Neural cell (in vitro differentiated cells): ENCODE measurements around the gene PGA4. TPM values are rescaled to one million over a fixed set of nuclear protein-coding genes. Genes with fewer than 3 reads are reported as not detected.

Experiments used
- H2AFZ ChIP-seq: fragments of 200-600, 300-800 bp; sonication (generic), shearing (Covaris generic); 2 replicates; pipeline ENCODE4 v1.6.0; 2014; ENCODE audit warnings: low read depth, mild to moderate bottlenecking, antibody characterized with exemption, low read length, moderate library complexity
- H3F3A ChIP-seq: fragments of 200-600 bp; shearing (Covaris generic); 2 replicates; pipeline ENCODE4 v1.6.1; 2016; ENCODE audit warnings: mild to moderate bottlenecking, moderate library complexity, mixed read lengths, antibody characterized with exemption, low read length; ENCODE audit not compliant: insufficient read depth, poor library complexity, severe bottlenecking
- H3K27ac ChIP-seq: fragments of 200-600, 300-800 bp; sonication (generic), shearing (Covaris generic); 2 replicates; pipeline ENCODE4 v1.5.1; 2014; ENCODE audit warnings: mild to moderate bottlenecking, low read length, moderate library complexity
- H3K27me3 ChIP-seq: fragments of 300-800, 200-600 bp; sonication (generic), shearing (Covaris generic); 2 replicates; pipeline ENCODE4 v1.6.0; 2014; ENCODE audit warnings: mild to moderate bottlenecking, low read depth, low read length, moderate library complexity; ENCODE audit not compliant: insufficient read depth
- H3K36me3 ChIP-seq: fragments of 300-800, 200-600 bp; sonication (generic), shearing (Covaris generic); 2 replicates; pipeline ENCODE4 v1.5.1; 2014; ENCODE audit warnings: mild to moderate bottlenecking, antibody characterized with exemption, low read length, moderate library complexity; ENCODE audit not compliant: insufficient read depth
- H3K4me2 ChIP-seq: fragments of 300-800, 200-600 bp; sonication (generic), shearing (Covaris generic); 2 replicates; pipeline ENCODE4 v1.6.0; 2014; ENCODE audit warnings: mild to moderate bottlenecking, low read length
- H3K4me3 ChIP-seq: fragments of 300-800, 200-600 bp; sonication (generic), shearing (Covaris generic); 2 replicates; pipeline ENCODE4 v1.5.1; 2014; ENCODE audit warnings: mild to moderate bottlenecking, low read length, moderate library complexity
- H3K79me2 ChIP-seq: fragments of 200-600 bp; shearing (Covaris generic); replicated peaks from 2 replicates; pipeline ENCODE4 v1.6.0; 2014; ENCODE audit warnings: mild to moderate bottlenecking, low read length, moderate library complexity; ENCODE audit not compliant: insufficient read depth
- H3K9ac ChIP-seq: fragments of 300-800, 200-600 bp; sonication (generic), shearing (Covaris generic); 2 replicates; pipeline ENCODE4 v1.6.1; 2016; ENCODE audit warnings: mild to moderate bottlenecking, low read length, mixed read lengths
- H3K9me2 ChIP-seq: fragments of 200-600 bp; shearing (Covaris generic); 2 replicates; pipeline ENCODE4 v1.6.1; 2016; ENCODE audit warnings: mild to moderate bottlenecking, low read length, mixed read lengths; ENCODE audit not compliant: insufficient read depth
- H3K9me3 ChIP-seq: fragments of 200-600, 300-800 bp; sonication (generic), shearing (Covaris generic); 2 replicates; pipeline ENCODE4 v1.6.1; 2016; ENCODE audit warnings: mild to moderate bottlenecking, mixed run types, low read length, moderate library complexity, mixed read lengths
- H4K20me1 ChIP-seq: fragments of 200-600 bp; shearing (Covaris generic); 2 replicates; pipeline ENCODE4 v1.6.1; 2016; ENCODE audit warnings: mild to moderate bottlenecking, mixed run types; ENCODE audit not compliant: insufficient read depth
- EP300 ChIP-seq: fragments of 450-650 bp; conservative IDR thresholded peaks from 2 replicates; pipeline ENCODE4 v1.6.1; 2014; ENCODE audit warnings: antibody characterized with exemption, mild to moderate bottlenecking, moderate library complexity; ENCODE audit not compliant: poor library complexity, severe bottlenecking
- EZH2 ChIP-seq: fragments of 200-600, 300-800 bp; shearing (Covaris generic), sonication (generic); IDR thresholded peaks from 2 replicates; pipeline ENCODE4 v1.6.1; 2014; ENCODE audit warnings: antibody characterized with exemption, low read length, borderline replicate concordance, mild to moderate bottlenecking; ENCODE audit not compliant: insufficient read depth, poor library complexity, severe bottlenecking
- MXI1 ChIP-seq: fragments of 450-650 bp; conservative IDR thresholded peaks from 2 replicates; pipeline ENCODE4 v1.6.1; 2014; ENCODE audit warnings: antibody characterized with exemption, mild to moderate bottlenecking; ENCODE audit not compliant: poor library complexity, severe bottlenecking
- POLR2AphosphoS5 ChIP-seq: IDR thresholded peaks from 2 replicates; pipeline ENCODE4 v1.6.1; 2012
- RAD21 ChIP-seq: fragments of 450-650 bp; conservative IDR thresholded peaks from 2 replicates; pipeline ENCODE4 v1.6.1; 2014; ENCODE audit warnings: antibody characterized with exemption, mild to moderate bottlenecking, moderate library complexity
- REST ChIP-seq: IDR thresholded peaks from 2 replicates; pipeline ENCODE4 v1.6.1; 2012; ENCODE audit warnings: borderline replicate concordance
- SMC3 ChIP-seq: fragments of 450-650 bp; conservative IDR thresholded peaks from 2 replicates; pipeline ENCODE4 v1.6.1; 2014; ENCODE audit warnings: antibody characterized with exemption, mild to moderate bottlenecking, moderate library complexity; ENCODE audit not compliant: poor library complexity
- TAF1 ChIP-seq: IDR thresholded peaks from 2 replicates; pipeline ENCODE4 v1.6.1; 2012; ENCODE audit warnings: low read depth
- polyA plus RNA-seq: library from polyadenylated mRNA; depleted of rRNA; stranded (reverse); fragments of >200 nt; gene quantifications from 2 replicates; pipeline ENCODE4 v1.2.3, GENCODE V29; 2014
- TF ChIP-seq, protein P1 (sequence below): fragments of 450-650 bp; IDR thresholded peaks from 2 replicates; pipeline ENCODE4 v1.5.1; 2014; ENCODE audit warnings: antibody characterized with exemption, mild to moderate bottlenecking, moderate library complexity; ENCODE audit not compliant: poor library complexity, severe bottlenecking

PGA4 gene
- polyA plus RNA-seq, 1 donor from 2014 or later, result not detected

- H3K9ac ChIP-seq, result no peak overlapping the region
- no peaks in the 10 kb centered on the region for H3F3A ChIP-seq
- no peaks in the 10 kb centered on the region for H3K36me3 ChIP-seq
- no peak overlapping the region for H3K4me3 ChIP-seq
- no peaks in the 10 kb centered on the region for H3K9me3 ChIP-seq
- TF ChIP-seq TAF1, result no peak
- no peak for TF ChIP-seq POLR2AphosphoS5
- TF ChIP-seq MXI1, result no peak
- no peak for TF ChIP-seq EZH2
- no peak overlapping the region for H2AFZ ChIP-seq
- H3K27me3 ChIP-seq, result no peaks in the 10 kb centered on the region
- H3K4me2 ChIP-seq, result no peak overlapping the region
- no peaks in the 10 kb centered on the region for H3K79me2 ChIP-seq
- no peaks in the 10 kb centered on the region for H4K20me1 ChIP-seq
- H3K27ac ChIP-seq, result no peak overlapping the region
- no peaks in the 10 kb centered on the region for H3K9me2 ChIP-seq
Measured at GRCh38 chr11:61264371-61264770, 42.2 kb downstream of the PGA4 start.

DNA sequence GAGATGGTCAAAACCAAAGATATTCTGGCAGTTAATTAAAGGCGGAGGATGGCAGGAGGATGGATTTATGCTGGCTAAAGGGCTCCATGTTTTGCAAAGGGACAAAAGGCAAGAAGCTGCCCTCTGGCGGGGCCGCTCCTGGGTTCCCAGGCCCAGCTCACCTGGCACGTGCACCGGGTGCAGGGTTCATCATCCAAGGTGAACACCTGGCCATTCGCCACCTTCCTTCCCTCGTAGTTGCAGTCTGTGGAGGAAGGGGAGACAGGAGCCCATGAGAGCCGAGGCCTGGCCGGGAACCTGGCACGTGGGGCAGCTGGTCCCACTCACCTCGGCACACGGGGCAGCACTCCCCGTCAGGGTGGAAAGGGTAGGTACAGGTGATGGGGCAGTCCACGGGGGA, 42.6 kb downstream of the PGA4 start:
- H3K4me2 ChIP-seq, result no peak overlapping the region
- no peaks in the 10 kb centered on the region for H3K36me3 ChIP-seq
- no peaks in the 10 kb centered on the region for H3K9me3 ChIP-seq
- H3K27ac ChIP-seq, result no peak overlapping the region
- no peaks in the 10 kb centered on the region for H3K79me2 ChIP-seq
- H3K9ac ChIP-seq, result no peak overlapping the region
- no peaks in the 10 kb centered on the region for H3F3A ChIP-seq
- TF ChIP-seq RAD21 (no peak), POLR2AphosphoS5 (no peak), REST (no peak), MXI1 (no peak), SMC3 (no peak), EZH2 (no peak), EP300 (no peak), TAF1 (no peak)
- TF ChIP-seq, protein P1, sequence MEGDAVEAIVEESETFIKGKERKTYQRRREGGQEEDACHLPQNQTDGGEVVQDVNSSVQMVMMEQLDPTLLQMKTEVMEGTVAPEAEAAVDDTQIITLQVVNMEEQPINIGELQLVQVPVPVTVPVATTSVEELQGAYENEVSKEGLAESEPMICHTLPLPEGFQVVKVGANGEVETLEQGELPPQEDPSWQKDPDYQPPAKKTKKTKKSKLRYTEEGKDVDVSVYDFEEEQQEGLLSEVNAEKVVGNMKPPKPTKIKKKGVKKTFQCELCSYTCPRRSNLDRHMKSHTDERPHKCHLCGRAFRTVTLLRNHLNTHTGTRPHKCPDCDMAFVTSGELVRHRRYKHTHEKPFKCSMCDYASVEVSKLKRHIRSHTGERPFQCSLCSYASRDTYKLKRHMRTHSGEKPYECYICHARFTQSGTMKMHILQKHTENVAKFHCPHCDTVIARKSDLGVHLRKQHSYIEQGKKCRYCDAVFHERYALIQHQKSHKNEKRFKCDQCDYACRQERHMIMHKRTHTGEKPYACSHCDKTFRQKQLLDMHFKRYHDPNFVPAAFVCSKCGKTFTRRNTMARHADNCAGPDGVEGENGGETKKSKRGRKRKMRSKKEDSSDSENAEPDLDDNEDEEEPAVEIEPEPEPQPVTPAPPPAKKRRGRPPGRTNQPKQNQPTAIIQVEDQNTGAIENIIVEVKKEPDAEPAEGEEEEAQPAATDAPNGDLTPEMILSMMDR, result no peak
- H3K9me2 ChIP-seq, result no peaks in the 10 kb centered on the region
- no peaks in the 10 kb centered on the region for H3K27me3 ChIP-seq
- H2AFZ ChIP-seq, result no peak overlapping the region
- no peaks in the 10 kb centered on the region for H4K20me1 ChIP-seq
- H3K4me3 ChIP-seq, result no peak overlapping the region

GRCh38 chr11:61265357-61265756, 43.2 kb downstream of the PGA4 start:
- Histone ChIP-seq H3K9me2 (no peaks in the 10 kb centered on the region), H3K79me2 (no peaks in the 10 kb centered on the region), H3K4me3 (no peak overlapping the region), H3K27me3 (no peaks in the 10 kb centered on the region), H3F3A (no peaks in the 10 kb centered on the region), H3K4me2 (no peak overlapping the region), H4K20me1 (no peaks in the 10 kb centered on the region), H3K9me3 (no peaks in the 10 kb centered on the region), H2AFZ (no peak overlapping the region), H3K36me3 (no peaks in the 10 kb centered on the region), H3K27ac (no peak overlapping the region), H3K9ac (no peak overlapping the region)
- no peak for TF ChIP-seq MXI1
- no peak for TF ChIP-seq RAD21
- TF ChIP-seq EZH2, result no peak
- no peak for TF ChIP-seq SMC3
- no peak for TF ChIP-seq TAF1
- TF ChIP-seq, protein P1, result no peak
- no peak for TF ChIP-seq EP300
- TF ChIP-seq REST, result no peak
- no peak for TF ChIP-seq POLR2AphosphoS5
